Panc1 (cell line): Measurements from ENCODE around the gene UBAC2. TPM values are rescaled to one million over a fixed set of nuclear protein-coding genes. Genes with fewer than 3 reads are reported as not detected.

Experiments used
- ATAC-seq: fragments of 200-7000 bp; cut with Tn5 transposase; 2 replicates; pipeline ENCODE4 v1.9.1; 2020; ENCODE audit warnings: mild to moderate bottlenecking, moderate library complexity
- BruUV-seq: library from RNA; stranded (reverse); fragments of 400-500 nt; replicated peaks from 2 replicates; lab custom pipeline; 2021; lab: Mats Ljungman, UMichigan
- CTCF ChIA-PET: fragments of 300-600 bp; sonication (Branson Sonifier 250); formaldehyde crosslinking; loops from one replicate; lab custom pipeline; 2022; ENCODE audit warnings: antibody characterized with exemption; lab: Charles Lee
- POLR2A ChIA-PET: fragments of 300-600 bp; sonication (Branson Sonifier 250); formaldehyde crosslinking; loops from one replicate; lab custom pipeline; 2022; ENCODE audit warnings: antibody characterized with exemption; lab: Charles Lee
- DNase-seq: peaks from one replicate; pipeline ENCODE4 v3.0.0-alpha.2; 2010; ENCODE audit warnings: low read depth, low spot score
- H3K27ac ChIP-seq: 2 replicates; pipeline ENCODE4 v1.5.1; 2011; ENCODE audit warnings: mild to moderate bottlenecking, low read length, inconsistent platforms
- H3K27me3 ChIP-seq: fragments of 200-500 bp; sonication (Bioruptor generic); 2 replicates; pipeline ENCODE4 v1.6.0; 2014; ENCODE audit warnings: low read length, inconsistent platforms; ENCODE audit not compliant: control insufficient read depth, insufficient read depth
- H3K36me3 ChIP-seq: fragments of 200-500 bp; sonication (Bioruptor generic); 2 replicates; pipeline ENCODE4 v1.5.1; 2014; ENCODE audit warnings: inconsistent platforms, mild to moderate bottlenecking, low read length, moderate library complexity; ENCODE audit not compliant: control insufficient read depth, insufficient read depth
- H3K4me1 ChIP-seq: 2 replicates; pipeline ENCODE4 v1.5.1; 2011; ENCODE audit warnings: inconsistent platforms, mild to moderate bottlenecking, low read length, moderate library complexity; ENCODE audit not compliant: control insufficient read depth, insufficient read depth
- H3K4me3 ChIP-seq, 2 experiments: 2 replicates each; pipeline ENCODE4 v1.5.1; 2011 to 2012; ENCODE audit warnings: low read depth in 2 of 2, low read length in 2 of 2, mild to moderate bottlenecking in 2 of 2, inconsistent platforms in 1 of 2, moderate library complexity in 1 of 2
- H3K9me3 ChIP-seq: fragments of 200-500 bp; sonication (Bioruptor generic); 2 replicates; pipeline ENCODE4 v1.5.1; 2014; ENCODE audit warnings: low read depth, mild to moderate bottlenecking, inconsistent platforms, low read length, moderate library complexity; ENCODE audit not compliant: control insufficient read depth, insufficient read depth
- POLR2AphosphoS5 ChIP-seq: IDR thresholded peaks from 2 replicates; pipeline ENCODE4 v1.6.1; 2012; ENCODE audit warnings: mild to moderate bottlenecking, low read depth, low read length, moderate library complexity
- REST ChIP-seq, 2 experiments: IDR thresholded peaks; 2 replicates each; pipeline ENCODE4 v1.6.1; 2011 to 2012; ENCODE audit warnings: low read depth in 2 of 2, control low read depth in 1 of 2, low read length in 1 of 2, mild to moderate bottlenecking in 1 of 2, moderate library complexity in 1 of 2; ENCODE audit not compliant: insufficient read depth in 1 of 2
- SIN3A ChIP-seq: IDR thresholded peaks from 2 replicates; pipeline ENCODE4 v1.6.1; 2012; ENCODE audit warnings: low read depth, mild to moderate bottlenecking, low read length, moderate library complexity, borderline replicate concordance; ENCODE audit not compliant: insufficient read depth
- TCF7L2 ChIP-seq: IDR thresholded peaks from 2 replicates; pipeline ENCODE4 v1.6.1; 2011; ENCODE audit warnings: mild to moderate bottlenecking, low read depth, low read length, inconsistent platforms
- in situ Hi-C: cut with HindIII; loops from 2 replicates; pipeline ENCODE4 v1.10.0; 2016; ENCODE audit warnings: low sequenced_read_pairs, low pct_unique_long_range_greater_than_20kb
- intact Hi-C: fragments of 100-400 bp; cut with micrococcal nuclease; formaldehyde crosslinking; loops from one replicate; pipeline ENCODE4 v1.10.0; 2022; ENCODE audit not compliant: unreplicated experiment
- total RNA-seq: library from RNA; stranded (reverse); gene quantifications from one replicate; pipeline ENCODE4 v1.2.1, GENCODE V29; 2021; ENCODE audit not compliant: unreplicated experiment
- TF ChIP-seq, protein P1 (sequence below): fragments of 450-650 bp; IDR thresholded peaks from 2 replicates; pipeline ENCODE4 v1.5.1; 2017; ENCODE audit warnings: mild to moderate bottlenecking

The UBAC2 gene
- total RNA-seq, 1 experiment from 2014 or later: 40.8 TPM

DNA sequence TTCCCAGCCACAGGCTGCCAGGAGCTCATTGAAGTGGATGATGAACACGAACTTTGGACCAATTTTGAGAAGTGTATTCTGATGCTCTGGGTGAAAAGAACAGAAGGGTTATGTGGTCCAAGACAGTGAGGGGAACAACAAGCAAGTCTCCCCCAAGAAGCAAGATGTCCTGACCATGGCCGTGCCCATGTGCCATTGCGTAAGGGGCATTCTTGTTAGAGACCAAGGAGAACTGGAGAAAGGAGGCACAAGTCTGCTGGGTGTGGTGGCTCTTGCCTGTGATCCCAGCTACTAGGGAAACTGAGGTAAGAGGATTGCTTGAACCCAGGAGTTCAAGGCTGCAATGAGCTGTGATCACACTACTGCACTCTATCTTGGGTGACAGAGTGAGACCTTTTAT, 27.0 kb upstream of the UBAC2 start:
- POLR2A ChIA-PET: no interaction called here

GRCh38 chr13:99174533-99175100, 26.0 kb upstream of the UBAC2 start:
- no peak for DNase-seq
- intact Hi-C loops: loop anchor here (5.0 kb wide), 1 partner anchor 93 kb away; no protein-coding TSS in a partner anchor
- Histone ChIP-seq H3K27ac (no peak overlapping the region), H3K36me3 (no peaks in the 10 kb centered on the region), H3K27me3 (no peaks in the 10 kb centered on the region; the same call in 1 of the 2 replicates), H3K4me1 (no peaks in the 10 kb centered on the region), H3K4me3 (no peak overlapping the region), H3K9me3 (no peaks in the 10 kb centered on the region)
- no TSS peak for BruUV-seq
- in situ Hi-C loops: no loop called here
- no peak for TF ChIP-seq POLR2AphosphoS5
- TF ChIP-seq, protein P1, sequence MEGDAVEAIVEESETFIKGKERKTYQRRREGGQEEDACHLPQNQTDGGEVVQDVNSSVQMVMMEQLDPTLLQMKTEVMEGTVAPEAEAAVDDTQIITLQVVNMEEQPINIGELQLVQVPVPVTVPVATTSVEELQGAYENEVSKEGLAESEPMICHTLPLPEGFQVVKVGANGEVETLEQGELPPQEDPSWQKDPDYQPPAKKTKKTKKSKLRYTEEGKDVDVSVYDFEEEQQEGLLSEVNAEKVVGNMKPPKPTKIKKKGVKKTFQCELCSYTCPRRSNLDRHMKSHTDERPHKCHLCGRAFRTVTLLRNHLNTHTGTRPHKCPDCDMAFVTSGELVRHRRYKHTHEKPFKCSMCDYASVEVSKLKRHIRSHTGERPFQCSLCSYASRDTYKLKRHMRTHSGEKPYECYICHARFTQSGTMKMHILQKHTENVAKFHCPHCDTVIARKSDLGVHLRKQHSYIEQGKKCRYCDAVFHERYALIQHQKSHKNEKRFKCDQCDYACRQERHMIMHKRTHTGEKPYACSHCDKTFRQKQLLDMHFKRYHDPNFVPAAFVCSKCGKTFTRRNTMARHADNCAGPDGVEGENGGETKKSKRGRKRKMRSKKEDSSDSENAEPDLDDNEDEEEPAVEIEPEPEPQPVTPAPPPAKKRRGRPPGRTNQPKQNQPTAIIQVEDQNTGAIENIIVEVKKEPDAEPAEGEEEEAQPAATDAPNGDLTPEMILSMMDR: no peak
- no peak for TF ChIP-seq SIN3A
- no peak for TF ChIP-seq REST (IDR thresholded peaks at IDR 0.05; ENCODE audit: insufficient read depth in 1 of 2, low read depth in 2 of 2, low read length in 1 of 2)
- TF ChIP-seq TCF7L2: no peak
- no peak for ATAC-seq
- ChIA-PET POLR2A (no interaction called here), CTCF (no interaction called here)

More for the DNA sequence above, 27.0 kb upstream of the UBAC2 start:
- DNase-seq (no peak), ATAC-seq (no peak)
- intact Hi-C loops (no loop called here), in situ Hi-C loops (no loop called here)
- CTCF ChIA-PET: no interaction called here
- no peaks in the 10 kb centered on the region for H3K9me3 ChIP-seq
- no peak overlapping the region for H3K4me3 ChIP-seq
- no peak overlapping the region for H3K27ac ChIP-seq
- no peaks in the 10 kb centered on the region; the same call in 1 of the 2 replicates for H3K27me3 ChIP-seq
- no TSS peak for BruUV-seq
- TF ChIP-seq TCF7L2: no peak
- H3K4me1 ChIP-seq: no peaks in the 10 kb centered on the region
- H3K36me3 ChIP-seq: no peaks in the 10 kb centered on the region
